ENCODE measurements around the gene SRSF5.

Gene SRSF5

GRCh38 chr14:69803753-69804152 is 36.8 kb downstream of the SRSF5 start:
- H3K23ac ChIP-seq (ENCODE audit: low read length in 2 of 2): no peak overlapping the region
- peaks cover 1 to 5% of the 10 kb centered on the region in 2 experiments for H3K27me3 ChIP-seq (ENCODE audit: control insufficient read depth in 1 of 2, insufficient read depth in 1 of 2, low read length in 2 of 2)
- no peak overlapping the region for H2AFZ ChIP-seq (ENCODE audit: low read depth, low read length)
- no peak overlapping the region for H3K18ac ChIP-seq (ENCODE audit: low read depth in 1 of 2, low read length in 2 of 2)
- no peak overlapping the region for H2BK15ac ChIP-seq (ENCODE audit: low read depth, poor library complexity, severe bottlenecking)
- no peak overlapping the region for H2BK5ac ChIP-seq (ENCODE audit: low read depth, low read length, poor library complexity, severe bottlenecking)
- H4K8ac ChIP-seq (ENCODE audit: low read length): no peak overlapping the region
- no peak overlapping the region for H2BK12ac ChIP-seq (ENCODE audit: low read length in 2 of 2)
- H4K91ac ChIP-seq (ENCODE audit: low read length): no peak overlapping the region
- no peak overlapping the region for H3K14ac ChIP-seq (ENCODE audit: low read length in 2 of 2)
- no peaks in the 10 kb centered on the region for H3K36me3 ChIP-seq (ENCODE audit: control insufficient read depth in 1 of 2, insufficient read depth in 2 of 2, low read depth in 1 of 2, low read length in 2 of 2)
- H3K4me1 ChIP-seq (ENCODE audit: control insufficient read depth, insufficient read depth, low read depth, low read length): no peaks in the 10 kb centered on the region
- no peak overlapping the region for H3K4me2 ChIP-seq (ENCODE audit: low read length, poor library complexity, severe bottlenecking)
- no peak for DNase-seq
- H3K79me1 ChIP-seq (replicated peaks; ENCODE audit: low read length, poor library complexity, severe bottlenecking): no peaks in the 10 kb centered on the region
- H3K9ac ChIP-seq (ENCODE audit: low read length): no peak overlapping the region
- no peak overlapping the region for H2BK120ac ChIP-seq (ENCODE audit: low read depth, low read length)
- no peak overlapping the region for H2AK5ac ChIP-seq (ENCODE audit: low read length, severe bottlenecking)
- H3K27ac ChIP-seq (ENCODE audit: low read length, poor library complexity, severe bottlenecking): no peak overlapping the region
- no peak overlapping the region for H3K4me3 ChIP-seq (ENCODE audit: insufficient read depth in 1 of 2, low read depth in 1 of 2, low read length in 2 of 2)
- no peaks in the 10 kb centered on the region for H3K9me3 ChIP-seq (ENCODE audit: control insufficient read depth, low read length)
- H3K4ac ChIP-seq (ENCODE audit: low read depth in 1 of 2, low read length in 2 of 2): no peak overlapping the region

DNA sequence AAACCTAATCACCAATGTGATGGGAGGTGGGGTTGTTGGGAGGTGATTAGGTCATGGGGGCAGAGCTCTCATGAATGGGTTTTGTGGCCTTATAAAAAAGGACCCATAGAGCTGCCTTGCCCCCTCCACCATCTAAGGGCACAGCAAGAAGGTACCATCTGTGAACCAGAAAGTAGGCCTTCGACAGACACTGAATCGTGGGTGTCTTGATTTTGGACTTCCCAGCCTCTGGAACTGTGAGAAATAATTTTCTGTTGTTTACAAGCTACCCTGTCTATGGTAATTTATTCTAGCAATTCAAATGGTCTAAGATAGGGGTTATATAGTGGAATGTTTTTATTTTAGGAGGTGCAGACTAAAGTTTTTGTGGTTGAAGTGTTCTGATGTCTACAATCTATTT is 38.0 kb downstream of the SRSF5 start:
- H3K36me3 ChIP-seq (ENCODE audit: control insufficient read depth in 1 of 2, insufficient read depth in 2 of 2, low read depth in 1 of 2, low read length in 2 of 2): no peaks in the 10 kb centered on the region
- no peak overlapping the region for H3K4me3 ChIP-seq (ENCODE audit: insufficient read depth in 1 of 2, low read depth in 1 of 2, low read length in 2 of 2)
- H2BK15ac ChIP-seq (ENCODE audit: low read depth, poor library complexity, severe bottlenecking): no peak overlapping the region
- H3K79me1 ChIP-seq (replicated peaks; ENCODE audit: low read length, poor library complexity, severe bottlenecking): no peaks in the 10 kb centered on the region
- no peak overlapping the region for H3K27ac ChIP-seq (ENCODE audit: low read length, poor library complexity, severe bottlenecking)
- no peak overlapping the region for H2AK5ac ChIP-seq (ENCODE audit: low read length, severe bottlenecking)
- no peak overlapping the region for H3K18ac ChIP-seq (ENCODE audit: low read depth in 1 of 2, low read length in 2 of 2)
- no peak overlapping the region for H2BK5ac ChIP-seq (ENCODE audit: low read depth, low read length, poor library complexity, severe bottlenecking)
- no peak overlapping the region for H2AFZ ChIP-seq (ENCODE audit: low read depth, low read length)
- H4K91ac ChIP-seq (ENCODE audit: low read length): no peak overlapping the region
- H2BK120ac ChIP-seq (ENCODE audit: low read depth, low read length): no peak overlapping the region
- no peak overlapping the region for H3K9ac ChIP-seq (ENCODE audit: low read length)
- H3K27me3 ChIP-seq (ENCODE audit: control insufficient read depth in 1 of 2, insufficient read depth in 1 of 2, low read length in 2 of 2): peaks cover 5% of the 10 kb centered on the region in 2 experiments
- no peak for DNase-seq
- H3K4me2 ChIP-seq (ENCODE audit: low read length, poor library complexity, severe bottlenecking): no peak overlapping the region
- H4K8ac ChIP-seq (ENCODE audit: low read length): no peak overlapping the region
- H3K4me1 ChIP-seq (ENCODE audit: control insufficient read depth, insufficient read depth, low read depth, low read length): no peaks in the 10 kb centered on the region
- WGBS: 68% methylated on average over 2 of the region's 2 CpGs
- no peaks in the 10 kb centered on the region for H3K9me3 ChIP-seq (ENCODE audit: control insufficient read depth, low read length)
- no peak overlapping the region for H2BK12ac ChIP-seq (ENCODE audit: low read length in 2 of 2)
- no peak overlapping the region for H3K14ac ChIP-seq (ENCODE audit: low read length in 2 of 2)
- no peak overlapping the region for H3K4ac ChIP-seq (ENCODE audit: low read depth in 1 of 2, low read length in 2 of 2)
- H3K23ac ChIP-seq (ENCODE audit: low read length in 2 of 2): no peak overlapping the region

DNA sequence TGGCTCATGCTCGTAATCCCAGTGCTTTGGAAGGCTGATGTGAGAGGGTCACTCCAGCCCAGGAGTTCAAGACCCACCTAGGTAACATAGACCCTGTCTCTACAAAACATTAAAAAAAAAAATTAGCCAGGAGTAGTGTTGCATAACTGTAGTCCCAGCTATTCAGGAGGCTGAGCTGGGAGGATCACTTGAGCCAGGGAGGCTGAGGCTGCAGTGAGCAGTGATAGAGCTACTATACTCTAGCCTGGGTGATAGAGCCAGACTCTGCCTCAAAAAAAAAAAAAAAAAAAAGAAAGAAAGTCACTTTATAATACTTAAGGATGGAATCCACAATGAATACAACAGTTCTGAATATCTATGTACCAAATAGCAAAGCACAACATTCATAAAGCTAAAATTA is 40.2 kb downstream of the SRSF5 start:
- Histone ChIP-seq H4K91ac (ENCODE audit: low read length) (no peak overlapping the region), H2AK5ac (ENCODE audit: low read length, severe bottlenecking) (no peak overlapping the region), H2BK5ac (ENCODE audit: low read depth, low read length, poor library complexity, severe bottlenecking) (no peak overlapping the region), H3K27me3 (ENCODE audit: control insufficient read depth in 1 of 2, insufficient read depth in 1 of 2, low read length in 2 of 2) (peaks cover 5 to 12% of the 10 kb centered on the region in 2 experiments), H3K4me2 (ENCODE audit: low read length, poor library complexity, severe bottlenecking) (no peak overlapping the region), H3K4me1 (ENCODE audit: control insufficient read depth, insufficient read depth, low read depth, low read length) (no peaks in the 10 kb centered on the region), H3K14ac (ENCODE audit: low read length in 2 of 2) (no peak overlapping the region), H3K4ac (ENCODE audit: low read depth in 1 of 2, low read length in 2 of 2) (no peak overlapping the region), H2AFZ (ENCODE audit: low read depth, low read length) (no peak overlapping the region), H3K9me3 (ENCODE audit: control insufficient read depth, low read length) (no peaks in the 10 kb centered on the region), H3K4me3 (ENCODE audit: insufficient read depth in 1 of 2, low read depth in 1 of 2, low read length in 2 of 2) (no peak overlapping the region), H3K23ac (ENCODE audit: low read length in 2 of 2) (no peak overlapping the region), H4K8ac (ENCODE audit: low read length) (no peak overlapping the region), H2BK120ac (ENCODE audit: low read depth, low read length) (no peak overlapping the region), H3K9ac (ENCODE audit: low read length) (no peak overlapping the region), H3K36me3 (ENCODE audit: control insufficient read depth in 1 of 2, insufficient read depth in 2 of 2, low read depth in 1 of 2, low read length in 2 of 2) (no peaks in the 10 kb centered on the region), H3K18ac (ENCODE audit: low read depth in 1 of 2, low read length in 2 of 2) (no peak overlapping the region), H3K79me1 (replicated peaks; ENCODE audit: low read length, poor library complexity, severe bottlenecking) (no peaks in the 10 kb centered on the region), H2BK15ac (ENCODE audit: low read depth, poor library complexity, severe bottlenecking) (no peak overlapping the region), H2BK12ac (ENCODE audit: low read length in 2 of 2) (no peak overlapping the region), H3K27ac (ENCODE audit: low read length, poor library complexity, severe bottlenecking) (no peak overlapping the region)
- DNase-seq: no peak
- 40% methylated on average over 1 of the region's 1 CpG for WGBS

DNA sequence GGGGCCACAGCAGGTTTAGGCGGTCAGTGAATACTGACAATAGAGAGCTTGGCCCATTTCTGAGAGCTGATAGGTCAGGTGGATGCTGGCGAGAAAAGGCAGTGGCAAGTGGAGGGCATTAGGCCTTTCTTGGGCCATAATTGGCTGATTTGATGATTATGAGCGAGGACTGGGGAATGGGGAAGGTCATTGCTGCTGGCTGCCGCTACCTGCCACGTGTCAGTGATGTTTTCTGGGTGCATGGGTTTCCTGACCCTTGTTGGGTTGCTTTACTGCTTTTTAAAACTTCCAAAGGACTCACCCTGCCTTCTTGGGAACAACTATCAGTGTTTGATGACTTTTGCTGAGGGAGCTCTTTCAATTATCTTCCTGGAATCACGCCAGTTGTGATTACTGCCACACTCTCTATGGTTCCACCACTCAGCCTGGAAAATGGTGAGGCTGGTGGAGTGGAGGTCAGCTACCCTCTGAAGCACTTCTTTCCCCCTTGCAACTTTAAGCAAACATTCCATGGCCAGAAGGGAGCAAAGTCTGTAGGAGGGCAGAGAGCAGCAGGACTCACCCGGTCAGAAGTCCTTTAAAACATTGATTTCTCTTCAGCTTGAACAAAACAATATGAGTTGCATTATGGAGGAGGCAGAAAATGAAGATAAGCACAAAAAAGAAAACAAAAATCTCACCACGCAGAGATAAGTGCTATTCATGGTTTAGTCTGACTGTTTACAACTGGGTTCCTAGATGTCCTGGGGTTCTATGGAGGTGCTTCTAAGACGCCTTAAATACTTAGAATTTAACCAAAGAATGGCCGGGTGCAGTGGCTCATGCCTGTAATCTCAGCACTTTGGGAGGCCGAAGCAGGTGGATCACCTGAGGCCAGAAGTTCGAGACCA is 42.2 kb downstream of the SRSF5 start:
- H3K14ac ChIP-seq (ENCODE audit: low read length in 2 of 2): no peak overlapping the region
- H3K4me3 ChIP-seq (ENCODE audit: insufficient read depth in 1 of 2, low read depth in 1 of 2, low read length in 2 of 2): no peak overlapping the region
- no peak overlapping the region for H2BK15ac ChIP-seq (ENCODE audit: low read depth, poor library complexity, severe bottlenecking)
- H2AK5ac ChIP-seq (ENCODE audit: low read length, severe bottlenecking): no peak overlapping the region
- H3K36me3 ChIP-seq (ENCODE audit: control insufficient read depth in 1 of 2, insufficient read depth in 2 of 2, low read depth in 1 of 2, low read length in 2 of 2): no peaks in the 10 kb centered on the region
- H4K8ac ChIP-seq (ENCODE audit: low read length): no peak overlapping the region
- H2BK120ac ChIP-seq (ENCODE audit: low read depth, low read length): no peak overlapping the region
- no peak overlapping the region for H4K91ac ChIP-seq (ENCODE audit: low read length)
- H3K27me3 ChIP-seq (ENCODE audit: control insufficient read depth in 1 of 2, insufficient read depth in 1 of 2, low read length in 2 of 2): peaks cover 17 to 23% of the 10 kb centered on the region in 2 experiments
- H2BK12ac ChIP-seq (ENCODE audit: low read length in 2 of 2): no peak overlapping the region
- H3K23ac ChIP-seq (ENCODE audit: low read length in 2 of 2): no peak overlapping the region
- no peak for DNase-seq
- H2BK5ac ChIP-seq (ENCODE audit: low read depth, low read length, poor library complexity, severe bottlenecking): no peak overlapping the region
- 84% methylated on average over 10 of the region's 12 CpGs for WGBS
- no peak overlapping the region for H3K4ac ChIP-seq (ENCODE audit: low read depth in 1 of 2, low read length in 2 of 2)
- H2AFZ ChIP-seq (ENCODE audit: low read depth, low read length): no peak overlapping the region
- no peak overlapping the region for H3K27ac ChIP-seq (ENCODE audit: low read length, poor library complexity, severe bottlenecking)
- no peaks in the 10 kb centered on the region for H3K9me3 ChIP-seq (ENCODE audit: control insufficient read depth, low read length)
- no peaks in the 10 kb centered on the region for H3K79me1 ChIP-seq (replicated peaks; ENCODE audit: low read length, poor library complexity, severe bottlenecking)
- no peak overlapping the region for H3K18ac ChIP-seq (ENCODE audit: low read depth in 1 of 2, low read length in 2 of 2)
- no peak overlapping the region for H3K9ac ChIP-seq (ENCODE audit: low read length)
- H3K4me1 ChIP-seq (ENCODE audit: control insufficient read depth, insufficient read depth, low read depth, low read length): no peaks in the 10 kb centered on the region
- no peak overlapping the region for H3K4me2 ChIP-seq (ENCODE audit: low read length, poor library complexity, severe bottlenecking)

Measured in mesenchymal stem cell (in vitro differentiated cells and primary cell).